GM12864 (cell line): ENCODE results near the gene OXNAD1.

Experiments
- DNase-seq: peaks from one replicate; pipeline ENCODE4 v3.0.0-alpha.2; 2011; ENCODE audit warnings: low read depth
- H3K4me3 ChIP-seq: 2 replicates; pipeline ENCODE4 v1.5.1; 2011; ENCODE audit warnings: mild to moderate bottlenecking, low read depth, low read length, control low read depth
- TF ChIP-seq, protein P1 (sequence below): IDR thresholded peaks from 2 replicates; pipeline ENCODE4 v1.5.1; 2011; ENCODE audit warnings: low read depth, mild to moderate bottlenecking, moderate library complexity, low read length, control low read depth, inconsistent platforms; ENCODE audit errors: missing control alignments

The OXNAD1 gene, protein sequence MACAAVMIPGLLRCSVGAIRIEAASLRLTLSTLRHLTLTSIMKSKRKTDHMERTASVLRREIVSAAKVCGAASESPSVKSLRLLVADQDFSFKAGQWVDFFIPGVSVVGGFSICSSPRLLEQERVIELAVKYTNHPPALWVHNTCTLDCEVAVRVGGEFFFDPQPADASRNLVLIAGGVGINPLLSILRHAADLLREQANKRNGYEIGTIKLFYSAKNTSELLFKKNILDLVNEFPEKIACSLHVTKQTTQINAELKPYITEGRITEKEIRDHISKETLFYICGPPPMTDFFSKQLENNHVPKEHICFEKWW

DNA sequence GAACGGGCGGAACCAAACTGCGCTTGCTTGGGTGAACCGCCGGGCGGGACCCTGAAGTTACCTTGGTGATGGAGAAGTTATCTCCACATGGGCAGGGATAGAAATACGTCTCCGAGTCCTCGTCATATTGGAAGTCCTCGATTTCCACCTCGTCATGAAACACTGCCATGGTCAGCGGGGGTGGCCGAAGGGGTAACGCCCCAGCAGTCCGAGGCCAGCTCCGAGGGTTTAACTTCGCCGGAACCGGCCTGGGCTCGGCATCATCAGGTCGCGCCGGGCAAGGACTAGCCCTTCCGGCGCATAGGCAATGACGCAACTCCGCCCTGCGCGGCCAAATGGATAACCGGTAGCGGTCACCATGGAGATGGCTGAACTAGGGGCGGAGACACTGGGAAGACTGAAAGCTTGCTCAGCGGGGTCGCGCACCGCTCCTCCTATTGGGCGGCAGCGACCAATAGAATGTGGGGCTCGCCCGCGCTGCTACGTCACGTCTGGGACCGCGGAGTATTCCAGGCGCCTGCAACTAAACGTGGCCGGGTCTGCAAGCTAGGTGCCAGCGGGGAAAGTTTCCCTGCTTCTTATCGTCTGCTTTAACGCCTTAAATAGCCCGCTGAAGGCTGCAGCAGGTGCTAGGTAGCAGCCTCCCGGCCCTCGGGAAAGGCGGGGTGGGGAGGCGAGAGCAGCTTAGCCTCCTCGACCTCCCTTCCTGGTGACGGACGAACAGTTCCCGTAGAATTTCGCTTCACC lies at the start of gene OXNAD1, which contains the start of gene DPH3:
Gene OXNAD1 (plus strand): TSS at position 505 of the 747 bp plus-strand sequence. CDS start 5,741 bp downstream, outside the sequence.
Gene DPH3 (minus strand): TSS at position 236 of the 747 bp plus-strand sequence. CDS start 67 bp downstream, at position 169.
- H3K4me3 ChIP-seq: peak within 1 kb of the TSS; percentile 94
- TF ChIP-seq, protein P1, sequence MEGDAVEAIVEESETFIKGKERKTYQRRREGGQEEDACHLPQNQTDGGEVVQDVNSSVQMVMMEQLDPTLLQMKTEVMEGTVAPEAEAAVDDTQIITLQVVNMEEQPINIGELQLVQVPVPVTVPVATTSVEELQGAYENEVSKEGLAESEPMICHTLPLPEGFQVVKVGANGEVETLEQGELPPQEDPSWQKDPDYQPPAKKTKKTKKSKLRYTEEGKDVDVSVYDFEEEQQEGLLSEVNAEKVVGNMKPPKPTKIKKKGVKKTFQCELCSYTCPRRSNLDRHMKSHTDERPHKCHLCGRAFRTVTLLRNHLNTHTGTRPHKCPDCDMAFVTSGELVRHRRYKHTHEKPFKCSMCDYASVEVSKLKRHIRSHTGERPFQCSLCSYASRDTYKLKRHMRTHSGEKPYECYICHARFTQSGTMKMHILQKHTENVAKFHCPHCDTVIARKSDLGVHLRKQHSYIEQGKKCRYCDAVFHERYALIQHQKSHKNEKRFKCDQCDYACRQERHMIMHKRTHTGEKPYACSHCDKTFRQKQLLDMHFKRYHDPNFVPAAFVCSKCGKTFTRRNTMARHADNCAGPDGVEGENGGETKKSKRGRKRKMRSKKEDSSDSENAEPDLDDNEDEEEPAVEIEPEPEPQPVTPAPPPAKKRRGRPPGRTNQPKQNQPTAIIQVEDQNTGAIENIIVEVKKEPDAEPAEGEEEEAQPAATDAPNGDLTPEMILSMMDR: peak; percentile 13
- peak; percentile 98 for DNase-seq

DNA sequence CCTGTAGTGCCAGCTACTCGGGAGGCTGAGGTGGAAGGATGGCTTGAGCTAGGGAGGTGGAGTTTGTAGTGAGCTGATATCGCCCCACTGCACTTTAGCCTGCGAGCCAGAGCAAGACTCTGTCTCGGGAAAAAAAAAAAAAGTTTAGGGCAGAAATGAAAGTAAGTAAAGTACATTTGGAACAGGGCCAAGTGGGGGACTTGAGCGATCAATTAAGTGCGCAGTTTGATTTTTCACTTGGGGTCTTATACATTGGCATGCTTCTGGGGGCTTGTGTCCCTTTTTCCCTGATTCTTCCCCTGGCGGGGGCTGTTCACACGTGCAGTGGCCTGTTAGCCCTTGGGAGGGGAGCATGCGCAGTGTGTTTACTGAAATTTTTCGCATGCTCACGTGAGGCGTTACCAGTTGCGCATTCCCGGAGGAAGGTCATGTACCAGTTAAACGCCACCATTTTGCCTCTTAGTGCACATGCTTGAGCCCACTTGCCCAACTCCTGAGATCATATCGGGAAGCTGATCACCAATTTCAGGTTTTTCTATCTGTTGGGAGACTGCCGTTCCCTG lies 48.6 kb upstream of the OXNAD1 start:
- no peak for DNase-seq
- TF ChIP-seq, protein P1: no peak
- no peak overlapping the region for H3K4me3 ChIP-seq

DNA sequence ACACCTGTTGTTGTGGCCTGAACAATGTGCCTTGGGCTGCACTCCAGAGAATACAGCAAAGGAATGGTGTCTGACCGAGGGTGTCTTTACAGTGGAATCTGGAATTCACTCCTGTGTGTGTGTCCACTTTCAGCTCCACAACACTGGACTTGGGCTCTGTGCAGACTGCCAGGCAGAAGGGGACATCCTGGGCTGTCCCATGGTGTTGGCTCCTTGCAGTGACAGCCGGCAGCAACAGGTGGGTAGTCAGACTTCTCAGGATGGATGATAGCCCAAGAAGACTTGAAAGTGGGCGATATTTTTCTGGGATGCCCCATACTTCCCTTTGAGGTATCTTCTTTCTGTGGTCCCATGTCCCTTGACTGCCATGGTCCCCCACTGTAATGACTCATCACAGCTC lies 45.2 kb upstream of the OXNAD1 start:
- TF ChIP-seq, protein P1: no peak
- DNase-seq: no peak
- H3K4me3 ChIP-seq: no peak overlapping the region

DNA sequence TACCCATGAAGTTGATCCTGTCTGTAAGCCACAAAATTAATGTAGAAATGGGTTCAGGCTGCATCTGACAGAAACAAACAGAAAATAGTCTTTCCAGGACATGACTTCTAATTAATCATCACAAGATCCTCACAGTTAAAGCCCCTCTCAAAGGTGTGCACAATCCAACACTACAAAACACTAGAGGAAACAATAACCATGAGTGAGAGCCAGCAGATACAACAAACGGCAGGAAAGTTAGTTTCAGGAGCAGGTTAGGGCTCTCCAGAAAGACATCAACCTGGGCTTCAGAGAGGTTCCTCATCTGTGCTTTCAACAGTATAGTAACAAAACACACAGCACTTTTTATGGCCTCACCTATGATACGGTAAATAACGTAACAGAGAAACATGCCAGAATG lies 43.0 kb upstream of the OXNAD1 start:
- TF ChIP-seq, protein P1: no peak
- no peak overlapping the region for H3K4me3 ChIP-seq
- no peak for DNase-seq

DNA sequence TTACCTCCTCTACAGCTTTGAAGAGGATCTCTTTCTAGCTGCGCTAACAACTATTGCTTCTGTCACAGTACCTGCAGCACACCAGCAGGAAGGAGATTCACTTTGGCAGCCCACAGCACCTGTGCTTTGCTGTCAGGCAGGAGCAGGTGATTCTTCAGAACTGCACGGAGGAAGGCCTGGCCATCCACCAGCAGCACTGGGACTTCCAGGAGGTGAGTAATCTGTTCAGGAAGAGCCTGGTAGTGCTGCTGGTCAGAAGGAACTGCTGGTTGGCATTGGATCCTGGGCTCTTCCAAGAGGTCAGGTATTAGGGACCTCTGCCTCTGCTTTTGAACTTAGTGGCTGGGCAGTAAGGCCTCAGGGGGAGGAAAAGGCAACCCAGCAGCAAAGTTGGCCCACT lies 42.5 kb upstream of the OXNAD1 start:
- TF ChIP-seq, protein P1: no peak
- no peak for DNase-seq
- no peak overlapping the region for H3K4me3 ChIP-seq

DNA sequence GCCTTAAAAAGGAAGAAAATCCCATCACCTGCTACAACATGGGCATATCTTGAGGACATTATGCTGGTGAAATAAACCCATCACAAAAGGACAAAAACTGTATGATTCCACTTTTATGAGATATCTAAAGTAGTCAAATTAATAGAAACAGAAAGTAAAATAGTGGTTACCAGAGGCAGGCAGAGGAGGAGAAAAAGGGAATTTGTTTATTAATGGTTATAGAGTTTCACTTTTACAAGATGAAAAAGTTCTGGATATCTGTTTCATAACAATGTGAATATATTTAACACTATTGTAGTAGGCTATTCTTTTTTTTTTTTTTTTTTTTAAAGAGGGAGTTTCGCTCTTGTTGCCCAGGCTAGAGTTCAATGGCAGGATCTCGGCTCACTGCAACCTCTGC lies 40.7 kb upstream of the OXNAD1 start:
- H3K4me3 ChIP-seq: no peak overlapping the region
- DNase-seq: no peak
- TF ChIP-seq, protein P1: no peak
